ENCODE data around the gene USP34. TPM values are rescaled to one million over a fixed set of nuclear protein-coding genes. Genes with fewer than 3 reads are reported as not detected.

USP34 gene
- total and polyA plus RNA-seq, 2 experiments from 2014 or later = 36.8 to 125 TPM

DNA sequence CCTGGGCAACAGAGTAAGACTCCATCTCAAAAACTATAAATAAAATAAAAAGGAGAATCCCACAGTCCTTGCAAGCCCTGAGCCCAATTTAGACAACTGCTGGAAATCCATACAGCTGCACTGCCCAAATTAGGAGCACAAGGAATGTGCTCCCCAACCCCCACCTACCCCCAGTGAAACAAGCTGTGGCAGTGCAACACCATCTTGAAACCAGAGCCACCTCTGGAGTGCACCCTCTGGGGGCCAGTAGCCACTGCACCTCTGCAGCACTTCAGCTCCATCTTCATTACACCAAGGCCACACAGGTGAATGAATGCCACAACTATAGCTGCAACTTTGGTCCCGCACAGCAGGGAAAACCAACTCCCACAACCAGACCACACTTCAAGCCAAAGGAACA, 37.3 kb downstream of the USP34 start:
- TF ChIP-seq EZH2phosphoT487 (IDR thresholded peaks at IDR 0.05; ENCODE audit: low read depth, severe bottlenecking, unreplicated experiment) (no peak), EZH2 (IDR thresholded peaks at IDR 0.05; ENCODE audit: borderline replicate concordance) (no peak)
- TF ChIP-seq, protein P1, sequence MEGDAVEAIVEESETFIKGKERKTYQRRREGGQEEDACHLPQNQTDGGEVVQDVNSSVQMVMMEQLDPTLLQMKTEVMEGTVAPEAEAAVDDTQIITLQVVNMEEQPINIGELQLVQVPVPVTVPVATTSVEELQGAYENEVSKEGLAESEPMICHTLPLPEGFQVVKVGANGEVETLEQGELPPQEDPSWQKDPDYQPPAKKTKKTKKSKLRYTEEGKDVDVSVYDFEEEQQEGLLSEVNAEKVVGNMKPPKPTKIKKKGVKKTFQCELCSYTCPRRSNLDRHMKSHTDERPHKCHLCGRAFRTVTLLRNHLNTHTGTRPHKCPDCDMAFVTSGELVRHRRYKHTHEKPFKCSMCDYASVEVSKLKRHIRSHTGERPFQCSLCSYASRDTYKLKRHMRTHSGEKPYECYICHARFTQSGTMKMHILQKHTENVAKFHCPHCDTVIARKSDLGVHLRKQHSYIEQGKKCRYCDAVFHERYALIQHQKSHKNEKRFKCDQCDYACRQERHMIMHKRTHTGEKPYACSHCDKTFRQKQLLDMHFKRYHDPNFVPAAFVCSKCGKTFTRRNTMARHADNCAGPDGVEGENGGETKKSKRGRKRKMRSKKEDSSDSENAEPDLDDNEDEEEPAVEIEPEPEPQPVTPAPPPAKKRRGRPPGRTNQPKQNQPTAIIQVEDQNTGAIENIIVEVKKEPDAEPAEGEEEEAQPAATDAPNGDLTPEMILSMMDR (IDR thresholded peaks at IDR 0.05; ENCODE audit: poor library complexity) = no peak
- H3K36me3 ChIP-seq (replicated peaks; ENCODE audit: insufficient read depth, low read depth) = no peaks in the 10 kb centered on the region
- no peak overlapping the region for H3K4me3 ChIP-seq
- no peaks in the 10 kb centered on the region for H3K9me2 ChIP-seq (replicated peaks; ENCODE audit: insufficient read depth)
- H3K4me2 ChIP-seq = no peak overlapping the region
- H3K27ac ChIP-seq = peak overlapping the region; percentile 63
- no peaks in the 10 kb centered on the region for H3K27me3 ChIP-seq
- peaks cover 4% of the 10 kb centered on the region for H3K9me3 ChIP-seq (ENCODE audit: low read depth)
- peaks cover 15% of the 10 kb centered on the region for H3K4me1 ChIP-seq (ENCODE audit: insufficient read depth)
- no peak overlapping the region for H2AFZ ChIP-seq
- H4K20me1 ChIP-seq (ENCODE audit: insufficient read depth, poor library complexity, severe bottlenecking) = peaks cover 91% of the 10 kb centered on the region
- DNase-seq (ENCODE audit: low spot score) = no peak
- WGBS (ENCODE audit: low lambda C conversion rate, missing lambda C conversion rate) = 100% methylated on average over 1 of the region's 1 CpG
- peaks cover 100% of the 10 kb centered on the region for H3K79me2 ChIP-seq

DNA sequence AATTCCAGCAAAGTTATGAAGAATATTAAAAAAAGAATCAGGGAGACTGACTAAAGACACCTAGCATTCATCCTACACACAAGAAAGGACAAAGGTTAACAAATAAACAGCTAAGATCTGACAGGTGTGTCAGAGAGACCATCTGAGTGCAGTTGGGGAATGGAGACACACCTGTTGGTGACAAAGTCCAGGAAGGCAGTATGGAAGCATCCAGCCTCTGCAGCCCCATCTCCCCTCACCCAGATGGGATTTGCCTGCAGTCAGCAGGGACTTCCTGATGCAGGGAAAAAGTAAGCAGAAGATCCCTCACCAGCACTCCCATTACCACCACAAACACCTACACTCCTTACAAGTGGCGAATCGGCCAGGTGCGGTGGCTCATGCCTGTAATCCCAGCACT, 37.9 kb downstream of the USP34 start:
- H2AFZ ChIP-seq = no peak overlapping the region
- H3K4me2 ChIP-seq = peak overlapping the region; percentile 53
- peaks cover 15% of the 10 kb centered on the region for H3K4me1 ChIP-seq (ENCODE audit: insufficient read depth)
- WGBS (ENCODE audit: low lambda C conversion rate, missing lambda C conversion rate) = 94% methylated on average over 3 of the region's 3 CpGs
- peaks cover 100% of the 10 kb centered on the region for H3K79me2 ChIP-seq
- TF ChIP-seq EZH2 (IDR thresholded peaks at IDR 0.05; ENCODE audit: borderline replicate concordance) (no peak), EZH2phosphoT487 (IDR thresholded peaks at IDR 0.05; ENCODE audit: low read depth, severe bottlenecking, unreplicated experiment) (no peak)
- TF ChIP-seq, protein P1 (IDR thresholded peaks at IDR 0.05; ENCODE audit: poor library complexity) = no peak
- peaks cover 90% of the 10 kb centered on the region for H4K20me1 ChIP-seq (ENCODE audit: insufficient read depth, poor library complexity, severe bottlenecking)
- DNase-seq (ENCODE audit: low spot score) = peak; percentile 45
- no peak overlapping the region for H3K4me3 ChIP-seq
- H3K9me2 ChIP-seq (replicated peaks; ENCODE audit: insufficient read depth) = no peaks in the 10 kb centered on the region
- no peaks in the 10 kb centered on the region for H3K27me3 ChIP-seq
- peak overlapping the region; percentile 63 for H3K27ac ChIP-seq
- no peaks in the 10 kb centered on the region for H3K36me3 ChIP-seq (replicated peaks; ENCODE audit: insufficient read depth, low read depth)
- peaks cover 4% of the 10 kb centered on the region for H3K9me3 ChIP-seq (ENCODE audit: low read depth)

DNA sequence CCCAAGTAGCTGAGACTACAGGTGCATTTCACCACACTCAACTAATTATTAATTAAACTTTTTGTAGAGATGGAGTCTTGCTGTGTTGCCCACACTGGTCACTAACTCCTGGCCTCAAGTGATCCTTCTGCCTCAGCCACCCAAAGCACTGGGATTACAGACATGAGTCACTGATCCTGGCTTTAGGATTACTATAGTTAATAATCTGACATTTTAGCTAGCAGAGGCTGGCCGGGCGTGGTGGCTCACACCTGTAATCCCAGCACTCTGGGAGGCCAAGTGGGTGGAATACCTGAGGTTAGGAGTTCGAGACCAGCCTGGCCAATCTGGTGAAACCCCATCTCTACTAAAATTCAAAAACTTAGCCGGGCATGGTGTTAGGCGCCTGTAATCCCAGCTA, 39.5 kb downstream of the USP34 start:
- Histone ChIP-seq H4K20me1 (ENCODE audit: insufficient read depth, poor library complexity, severe bottlenecking) (peaks cover 94% of the 10 kb centered on the region), H3K27me3 (no peaks in the 10 kb centered on the region), H3K4me2 (no peak overlapping the region), H3K9me2 (replicated peaks; ENCODE audit: insufficient read depth) (no peaks in the 10 kb centered on the region), H3K36me3 (replicated peaks; ENCODE audit: insufficient read depth, low read depth) (no peaks in the 10 kb centered on the region), H3K79me2 (peaks cover 99% of the 10 kb centered on the region), H3K27ac (no peak overlapping the region), H3K4me1 (ENCODE audit: insufficient read depth) (peaks cover 15% of the 10 kb centered on the region), H3K9me3 (ENCODE audit: low read depth) (peaks cover 4% of the 10 kb centered on the region), H2AFZ (no peak overlapping the region), H3K4me3 (no peak overlapping the region)
- TF ChIP-seq EZH2phosphoT487 (IDR thresholded peaks at IDR 0.05; ENCODE audit: low read depth, severe bottlenecking, unreplicated experiment) (no peak), EZH2 (IDR thresholded peaks at IDR 0.05; ENCODE audit: borderline replicate concordance) (no peak)
- TF ChIP-seq, protein P1 (IDR thresholded peaks at IDR 0.05; ENCODE audit: poor library complexity) = no peak
- no peak for DNase-seq (ENCODE audit: low spot score)
- 91% methylated on average over 5 of the region's 5 CpGs for WGBS (ENCODE audit: low lambda C conversion rate, missing lambda C conversion rate)

Data from hepatocyte (in vitro differentiated cells).